ENCODE results near the gene WWC1. TPM values are rescaled to one million over a fixed set of nuclear protein-coding genes. Genes with fewer than 3 reads are reported as not detected.

WWC1 gene
- total and polyA plus RNA-seq, 2 donors = 0.66 to 6.0 TPM

GRCh38 chr5:168417731-168418429 lies 126.4 kb downstream of the WWC1 start:
- Histone ChIP-seq H3K4me1 (ENCODE audit: control insufficient read depth in 2 of 2, insufficient read depth in 2 of 2, low read length in 2 of 2) (no peaks in the 10 kb centered on the region), H3K4me3 (ENCODE audit: low read length in 2 of 2) (no peak overlapping the region), H3K36me3 (ENCODE audit: control insufficient read depth in 2 of 2, insufficient read depth in 2 of 2, low read length in 1 of 2) (no peaks in the 10 kb centered on the region), H3K9me3 (ENCODE audit: control insufficient read depth in 2 of 2, insufficient read depth in 1 of 2, low read length in 1 of 2) (no peaks in the 10 kb centered on the region), H3K27me3 (ENCODE audit: control insufficient read depth in 2 of 2, insufficient read depth in 1 of 2, low read length in 1 of 2) (no peaks in the 10 kb centered on the region), H3K27ac (ENCODE audit: low read depth in 1 of 2, low read length in 1 of 2) (no peak overlapping the region)
- DNase-seq (ENCODE audit: low read depth in 6 of 9, low spot score in 9 of 9) = no peak
- WGBS = 86% methylated on average over 10 of the region's 10 CpGs

- WGBS = 90% methylated on average over 9 of the region's 9 CpGs
- Histone ChIP-seq H3K4me3 (ENCODE audit: low read length in 2 of 2) (no peak overlapping the region), H3K9me3 (ENCODE audit: control insufficient read depth in 2 of 2, insufficient read depth in 1 of 2, low read length in 1 of 2) (no peaks in the 10 kb centered on the region), H3K4me1 (ENCODE audit: control insufficient read depth in 2 of 2, insufficient read depth in 2 of 2, low read length in 2 of 2) (no peaks in the 10 kb centered on the region), H3K27ac (ENCODE audit: low read depth in 1 of 2, low read length in 1 of 2) (no peak overlapping the region), H3K36me3 (ENCODE audit: control insufficient read depth in 2 of 2, insufficient read depth in 2 of 2, low read length in 1 of 2) (no peaks in the 10 kb centered on the region), H3K27me3 (ENCODE audit: control insufficient read depth in 2 of 2, insufficient read depth in 1 of 2, low read length in 1 of 2) (no peaks in the 10 kb centered on the region)
- no peak for DNase-seq (ENCODE audit: low read depth in 6 of 9, low spot score in 9 of 9)
Measured at GRCh38 chr5:168420461-168420860, 129.0 kb downstream of the WWC1 start.

- no peak overlapping the region for H3K4me3 ChIP-seq (ENCODE audit: low read length in 2 of 2)
- H3K4me1 ChIP-seq (ENCODE audit: control insufficient read depth in 2 of 2, insufficient read depth in 2 of 2, low read length in 2 of 2) = no peaks in the 10 kb centered on the region
- no peak for DNase-seq (ENCODE audit: low read depth in 6 of 9, low spot score in 9 of 9)
- WGBS = 98% methylated on average over 4 of the region's 4 CpGs
- H3K9me3 ChIP-seq (ENCODE audit: control insufficient read depth in 2 of 2, insufficient read depth in 1 of 2, low read length in 1 of 2) = no peaks in the 10 kb centered on the region
- no peak overlapping the region for H3K27ac ChIP-seq (ENCODE audit: low read depth in 1 of 2, low read length in 1 of 2)
- no peaks in the 10 kb centered on the region for H3K27me3 ChIP-seq (ENCODE audit: control insufficient read depth in 2 of 2, insufficient read depth in 1 of 2, low read length in 1 of 2)
- H3K36me3 ChIP-seq (ENCODE audit: control insufficient read depth in 2 of 2, insufficient read depth in 2 of 2, low read length in 1 of 2) = no peaks in the 10 kb centered on the region
Measured at GRCh38 chr5:168422431-168422830, 131.0 kb downstream of the WWC1 start.

GRCh38 chr5:168423478-168423877 lies 132.0 kb downstream of the WWC1 start:
- Histone ChIP-seq H3K9me3 (ENCODE audit: control insufficient read depth in 2 of 2, insufficient read depth in 1 of 2, low read length in 1 of 2) (no peaks in the 10 kb centered on the region), H3K27me3 (ENCODE audit: control insufficient read depth in 2 of 2, insufficient read depth in 1 of 2, low read length in 1 of 2) (no peaks in the 10 kb centered on the region), H3K4me3 (ENCODE audit: low read length in 2 of 2) (no peak overlapping the region), H3K4me1 (ENCODE audit: control insufficient read depth in 2 of 2, insufficient read depth in 2 of 2, low read length in 2 of 2) (no peaks in the 10 kb centered on the region), H3K27ac (ENCODE audit: low read depth in 1 of 2, low read length in 1 of 2) (no peak overlapping the region), H3K36me3 (ENCODE audit: control insufficient read depth in 2 of 2, insufficient read depth in 2 of 2, low read length in 1 of 2) (no peaks in the 10 kb centered on the region)
- DNase-seq (ENCODE audit: low read depth in 6 of 9, low spot score in 9 of 9) = no peak
- 93% methylated on average over 9 of the region's 9 CpGs for WGBS

GRCh38 chr5:168423971-168424370 lies 132.5 kb downstream of the WWC1 start:
- WGBS = 94% methylated on average over 4 of the region's 4 CpGs
- no peaks in the 10 kb centered on the region for H3K4me1 ChIP-seq (ENCODE audit: control insufficient read depth in 2 of 2, insufficient read depth in 2 of 2, low read length in 2 of 2)
- H3K27me3 ChIP-seq (ENCODE audit: control insufficient read depth in 2 of 2, insufficient read depth in 1 of 2, low read length in 1 of 2) = no peaks in the 10 kb centered on the region
- DNase-seq (ENCODE audit: low read depth in 6 of 9, low spot score in 9 of 9) = no peak
- no peaks in the 10 kb centered on the region for H3K9me3 ChIP-seq (ENCODE audit: control insufficient read depth in 2 of 2, insufficient read depth in 1 of 2, low read length in 1 of 2)
- H3K4me3 ChIP-seq (ENCODE audit: low read length in 2 of 2) = no peak overlapping the region
- no peak overlapping the region for H3K27ac ChIP-seq (ENCODE audit: low read depth in 1 of 2, low read length in 1 of 2)
- H3K36me3 ChIP-seq (ENCODE audit: control insufficient read depth in 2 of 2, insufficient read depth in 2 of 2, low read length in 1 of 2) = no peaks in the 10 kb centered on the region

GRCh38 chr5:168424594-168425323 lies 133.3 kb downstream of the WWC1 start:
- DNase-seq (ENCODE audit: low read depth in 6 of 9, low spot score in 9 of 9) = no peak
- no peaks in the 10 kb centered on the region for H3K9me3 ChIP-seq (ENCODE audit: control insufficient read depth in 2 of 2, insufficient read depth in 1 of 2, low read length in 1 of 2)
- WGBS = 88% methylated on average over 3 of the region's 3 CpGs
- H3K4me1 ChIP-seq (ENCODE audit: control insufficient read depth in 2 of 2, insufficient read depth in 2 of 2, low read length in 2 of 2) = no peaks in the 10 kb centered on the region
- H3K27ac ChIP-seq (ENCODE audit: low read depth in 1 of 2, low read length in 1 of 2) = no peak overlapping the region
- H3K36me3 ChIP-seq (ENCODE audit: control insufficient read depth in 2 of 2, insufficient read depth in 2 of 2, low read length in 1 of 2) = no peaks in the 10 kb centered on the region
- H3K4me3 ChIP-seq (ENCODE audit: low read length in 2 of 2) = no peak overlapping the region
- H3K27me3 ChIP-seq (ENCODE audit: control insufficient read depth in 2 of 2, insufficient read depth in 1 of 2, low read length in 1 of 2) = no peaks in the 10 kb centered on the region

- Histone ChIP-seq H3K27ac (ENCODE audit: low read depth in 1 of 2, low read length in 1 of 2) (no peak overlapping the region), H3K9me3 (ENCODE audit: control insufficient read depth in 2 of 2, insufficient read depth in 1 of 2, low read length in 1 of 2) (no peaks in the 10 kb centered on the region), H3K27me3 (ENCODE audit: control insufficient read depth in 2 of 2, insufficient read depth in 1 of 2, low read length in 1 of 2) (no peaks in the 10 kb centered on the region), H3K4me1 (ENCODE audit: control insufficient read depth in 2 of 2, insufficient read depth in 2 of 2, low read length in 2 of 2) (no peaks in the 10 kb centered on the region), H3K36me3 (ENCODE audit: control insufficient read depth in 2 of 2, insufficient read depth in 2 of 2, low read length in 1 of 2) (no peaks in the 10 kb centered on the region), H3K4me3 (ENCODE audit: low read length in 2 of 2) (no peak overlapping the region)
- 96% methylated on average over 17 of the region's 17 CpGs for WGBS
- no peak for DNase-seq (ENCODE audit: low read depth in 6 of 9, low spot score in 9 of 9)
Measured at GRCh38 chr5:168426007-168426863, 134.8 kb downstream of the WWC1 start.

GRCh38 chr5:168426864-168427172 lies 135.4 kb downstream of the WWC1 start:
- no peak for DNase-seq (ENCODE audit: low read depth in 6 of 9, low spot score in 9 of 9)
- Histone ChIP-seq H3K27ac (ENCODE audit: low read depth in 1 of 2, low read length in 1 of 2) (no peak overlapping the region), H3K36me3 (ENCODE audit: control insufficient read depth in 2 of 2, insufficient read depth in 2 of 2, low read length in 1 of 2) (no peaks in the 10 kb centered on the region), H3K9me3 (ENCODE audit: control insufficient read depth in 2 of 2, insufficient read depth in 1 of 2, low read length in 1 of 2) (no peaks in the 10 kb centered on the region), H3K4me1 (ENCODE audit: control insufficient read depth in 2 of 2, insufficient read depth in 2 of 2, low read length in 2 of 2) (no peaks in the 10 kb centered on the region), H3K4me3 (ENCODE audit: low read length in 2 of 2) (no peak overlapping the region), H3K27me3 (ENCODE audit: control insufficient read depth in 2 of 2, insufficient read depth in 1 of 2, low read length in 1 of 2) (no peaks in the 10 kb centered on the region)
- WGBS = 93% methylated on average over 5 of the region's 5 CpGs

- Histone ChIP-seq H3K27me3 (ENCODE audit: control insufficient read depth in 2 of 2, insufficient read depth in 1 of 2, low read length in 1 of 2) (no peaks in the 10 kb centered on the region), H3K36me3 (ENCODE audit: control insufficient read depth in 2 of 2, insufficient read depth in 2 of 2, low read length in 1 of 2) (no peaks in the 10 kb centered on the region), H3K4me1 (ENCODE audit: control insufficient read depth in 2 of 2, insufficient read depth in 2 of 2, low read length in 2 of 2) (no peaks in the 10 kb centered on the region), H3K4me3 (ENCODE audit: low read length in 2 of 2) (no peak overlapping the region), H3K27ac (ENCODE audit: low read depth in 1 of 2, low read length in 1 of 2) (no peak overlapping the region), H3K9me3 (ENCODE audit: control insufficient read depth in 2 of 2, insufficient read depth in 1 of 2, low read length in 1 of 2) (no peaks in the 10 kb centered on the region)
- no peak for DNase-seq (ENCODE audit: low read depth in 6 of 9, low spot score in 9 of 9)
- WGBS = 92% methylated on average over 4 of the region's 4 CpGs
Measured at GRCh38 chr5:168427224-168427623, 135.8 kb downstream of the WWC1 start.

All from thymus (tissue), 11 donors.